ENCODE results near the gene TSPAN18.

GRCh38 chr11:44797886-44798606, 71.3 kb downstream of the TSPAN18 start:
- TF ChIP-seq MAX (IDR thresholded peaks at IDR 0.05): no peak
- no peak for TF ChIP-seq ZFX (IDR thresholded peaks at IDR 0.05)
- no peak for TF ChIP-seq POLR2A (IDR thresholded peaks at IDR 0.05; ENCODE audit: borderline replicate concordance, extremely low read depth, insufficient read depth, insufficient read length)
- no peak for TF ChIP-seq EGR1 (IDR thresholded peaks at IDR 0.05; ENCODE audit: low read depth)
- no peak for TF ChIP-seq EZH2 (IDR thresholded peaks at IDR 0.05)
- TF ChIP-seq CTCF (IDR thresholded peaks at IDR 0.05 in 2 of 3, conservative IDR thresholded peaks at IDR 0.05 in 1 of 3; ENCODE audit: borderline replicate concordance in 1 of 3, insufficient read depth in 1 of 3, low read depth in 2 of 3, low read length in 2 of 3): no peak
- TF ChIP-seq SRF (IDR thresholded peaks at IDR 0.05; ENCODE audit: low read depth): no peak
- no peak for TF ChIP-seq POLR2AphosphoS5 (IDR thresholded peaks at IDR 0.05; ENCODE audit: low read depth, low read length)
- no peak for TF ChIP-seq RAD21 (IDR thresholded peaks at IDR 0.05; ENCODE audit: low read depth)
- no peak for TF ChIP-seq CEBPB (IDR thresholded peaks at IDR 0.05; ENCODE audit: low read depth)
- TF ChIP-seq ZBTB33 (IDR thresholded peaks at IDR 0.05; ENCODE audit: extremely low read depth, insufficient replicate concordance, low read length): no peak

Data from HCT116 (cell line).